A549 (cell line): ENCODE measurements around the gene FNIP2. TPM values are rescaled to one million over a fixed set of nuclear protein-coding genes. Genes with fewer than 3 reads are reported as not detected.

Experiments used
- ATAC-seq, 2 experiments: fragments of 200-7000 bp in 1 of 2; fragments of >200 bp in 1 of 2; cut with Nextera tagmentation in 1 of 2; cut with Tn5 transposase in 1 of 2; 3 replicates each; pipeline versions ENCODE4 v1.8.0 to v1.9.1; 2018 to 2020; ENCODE audit warnings: mild to moderate bottlenecking in 1 of 2, moderate library complexity in 1 of 2
- CTCF ChIA-PET: fragments of 300-600 bp; sonication (Branson Sonifier 250); formaldehyde crosslinking; extraction: SDS; loops from one replicate; lab custom pipeline; 2021; ENCODE audit warnings: antibody characterized with exemption, inconsistent platforms; lab: Yijun Ruan, JAX
- POLR2A ChIA-PET: fragments of 350-600 bp; formaldehyde crosslinking; extraction: SDS; loops from one replicate; lab custom pipeline; 2021; ENCODE audit warnings: antibody characterized with exemption, inconsistent platforms; lab: Yijun Ruan, JAX
- DNase-seq, 2 experiments: peaks; one replicate each; pipeline versions ENCODE4 v3.0.0 to v3.0.0-alpha.2; 2011 to 2016; ENCODE audit warnings: low read depth in 1 of 2, low spot score in 1 of 2
- FAIRE-seq: peaks from 2 replicates; lab custom pipeline; 2011; peaks lifted over from hg19 to GRCh38; lab: Jason Lieb, UNC
- H3K27ac ChIP-seq, 2 experiments: fragments of >200 bp; sonication (Bioruptor Twin); formaldehyde crosslinking; 3 replicates each; pipeline ENCODE4 v1.5.1; 2016 to 2017
- H3K4me1 ChIP-seq: fragments of >200 bp; sonication (Bioruptor Twin); formaldehyde crosslinking; 3 replicates; pipeline ENCODE4 v1.6.1; 2016
- H3K4me2 ChIP-seq: fragments of >200 bp; sonication (Bioruptor Twin); formaldehyde crosslinking; 3 replicates; pipeline ENCODE4 v1.6.1; 2016
- H3K4me3 ChIP-seq: fragments of >200 bp; sonication (Bioruptor Twin); formaldehyde crosslinking; 3 replicates; pipeline ENCODE4 v1.5.1; 2016
- H3K9me3 ChIP-seq: fragments of >200 bp; sonication (Bioruptor Twin); formaldehyde crosslinking; 3 replicates; pipeline ENCODE4 v1.6.1; 2016
- CEBPB ChIP-seq, 2 experiments: fragments of >200 bp in 1 of 2; sonication (Bioruptor Twin) in 1 of 2; formaldehyde crosslinking in 1 of 2; IDR thresholded peaks; 2 replicates each; pipeline ENCODE4 v1.6.1; 2012 to 2016
- CHD4 ChIP-seq: fragments of 200-600 bp; sonication (generic); IDR thresholded peaks from 2 replicates; pipeline ENCODE4 v1.6.1; 2016; ENCODE audit warnings: antibody characterized with exemption, mild to moderate bottlenecking, borderline replicate concordance
- EHMT2 ChIP-seq: fragments of 200-600 bp; sonication (generic); IDR thresholded peaks from 2 replicates; pipeline ENCODE4 v1.6.1; 2016; ENCODE audit warnings: antibody characterized with exemption, low read depth, mild to moderate bottlenecking, moderate library complexity
- EP300 ChIP-seq, 2 experiments: fragments of >200 bp; sonication (Bioruptor Twin); formaldehyde crosslinking; IDR thresholded peaks; 2 replicates in 1 of 2; 3 replicates in 1 of 2; pipeline ENCODE4 v1.6.1; 2016 to 2017
- ESRRA ChIP-seq: fragments of 150-350 bp; IDR thresholded peaks from 2 replicates; pipeline ENCODE4 v1.6.1; 2014; ENCODE audit warnings: mild to moderate bottlenecking, low read length, borderline replicate concordance
- FOSB ChIP-seq: fragments of 250-450 bp; sonication (Bioruptor Pico); IDR thresholded peaks from 2 replicates; pipeline ENCODE4 v1.5.0; 2020; ENCODE audit warnings: mild to moderate bottlenecking, moderate library complexity
- FOXS1 ChIP-seq: fragments of 250-450 bp; sonication (Bioruptor Pico); IDR thresholded peaks from 2 replicates; pipeline ENCODE4 v1.5.0; 2020; ENCODE audit warnings: mild to moderate bottlenecking, moderate library complexity
- HMGXB4 ChIP-seq: fragments of 250-450 bp; sonication (Bioruptor Pico); IDR thresholded peaks from 2 replicates; pipeline ENCODE4 v1.5.0; 2021; ENCODE audit warnings: mild to moderate bottlenecking, moderate library complexity, borderline replicate concordance
- JUN ChIP-seq, 2 experiments: fragments of >200 bp; sonication (Bioruptor Twin); formaldehyde crosslinking; IDR thresholded peaks; 2 replicates in 1 of 2; 3 replicates in 1 of 2; pipeline ENCODE4 v1.6.1; 2016 to 2017
- JUNB ChIP-seq: fragments of >200 bp; sonication (Bioruptor Twin); formaldehyde crosslinking; IDR thresholded peaks from 2 replicates; pipeline ENCODE4 v1.6.1; 2016
- KDM1A ChIP-seq: fragments of 200-600 bp; sonication (generic); IDR thresholded peaks from 2 replicates; pipeline ENCODE4 v1.6.1; 2016; ENCODE audit warnings: low read depth, mild to moderate bottlenecking
- KDM5A ChIP-seq: fragments of 200-600 bp; sonication (generic); IDR thresholded peaks from 2 replicates; pipeline ENCODE4 v1.6.1; 2016; ENCODE audit warnings: antibody characterized with exemption, mild to moderate bottlenecking
- MYC ChIP-seq: IDR thresholded peaks from 2 replicates; pipeline ENCODE4 v1.6.1; 2012; ENCODE audit warnings: mild to moderate bottlenecking, inconsistent platforms, low read length, improper control_type of control experiment, borderline replicate concordance
- RAD21 ChIP-seq, 2 experiments: fragments of >200 bp in 1 of 2; sonication (Bioruptor Twin) in 1 of 2; formaldehyde crosslinking in 1 of 2; IDR thresholded peaks in 1 of 2; conservative IDR thresholded peaks in 1 of 2; 2 replicates in 1 of 2; 3 replicates in 1 of 2; pipeline ENCODE4 v1.6.1; 2012 to 2018; ENCODE audit warnings: inconsistent platforms in 1 of 2
- RARB ChIP-seq: fragments of 250-450 bp; sonication (Bioruptor Pico); IDR thresholded peaks from 2 replicates; pipeline ENCODE4 v1.8.0; 2021; ENCODE audit warnings: mild to moderate bottlenecking, moderate library complexity
- RCOR1 ChIP-seq: fragments of 150-350 bp; IDR thresholded peaks from 2 replicates; pipeline ENCODE4 v1.6.1; 2014; ENCODE audit warnings: antibody characterized with exemption, low read length, low read depth
- SREBF2 ChIP-seq: fragments of 450-650 bp; IDR thresholded peaks from 2 replicates; pipeline ENCODE4 v1.6.1; 2014; ENCODE audit warnings: mild to moderate bottlenecking, moderate library complexity
- USF2 ChIP-seq: fragments of 450-650 bp; IDR thresholded peaks from 2 replicates; pipeline ENCODE4 v1.6.1; 2014; ENCODE audit warnings: antibody characterized with exemption
- ZFP36 ChIP-seq: fragments of 450-650 bp; IDR thresholded peaks from 2 replicates; pipeline ENCODE4 v1.6.1; 2014; ENCODE audit warnings: borderline replicate concordance; ENCODE audit not compliant: partially characterized antibody
- ZNF302 ChIP-seq: fragments of 250-450 bp; sonication (Bioruptor Pico); IDR thresholded peaks from 2 replicates; pipeline ENCODE4 v1.9.0; 2021; ENCODE audit warnings: inconsistent platforms, mild to moderate bottlenecking, moderate library complexity
- ZSCAN20 ChIP-seq: fragments of 250-450 bp; sonication (Bioruptor Pico); IDR thresholded peaks from 2 replicates; pipeline ENCODE4 v1.8.0; 2022; ENCODE audit warnings: mild to moderate bottlenecking, moderate library complexity
- WGBS: methylation state at CpG from one replicate; pipeline ENCODE4 v1.1.6; 2017; ENCODE audit errors: missing lambda C conversion rate; 5-methylcytosine and 5-hydroxymethylcytosine counted together
- polyA plus RNA-seq, 4 experiments: library from polyadenylated mRNA; depleted of rRNA in 3 of 4; stranded (reverse); fragments of >200 nt; fragmentation: RNase III in 1 of 4; extraction: RNeasy Plus Mini Kit Qiagen cat#74134 plus additional on column Dnase treatment in 1 of 4; gene quantifications; 2 replicates in 3 of 4; 3 replicates in 1 of 4; pipeline ENCODE4 v1.2.3, GENCODE V29; 2011 to 2017
- TF ChIP-seq, protein P1 (sequence below): fragments of >200 bp; sonication (Bioruptor Twin); formaldehyde crosslinking; IDR thresholded peaks from 3 replicates; pipeline ENCODE4 v1.6.1; 2016
- TF ChIP-seq, protein P2 (sequence below): IDR thresholded peaks from 2 replicates; pipeline ENCODE4 v1.6.1; 2012
- TF ChIP-seq, protein P3 (sequence below): fragments of 150-350 bp; IDR thresholded peaks from 2 replicates; pipeline ENCODE4 v1.6.1; 2014; ENCODE audit warnings: low read depth, mild to moderate bottlenecking, low read length

Gene FNIP2
- polyA plus RNA-seq, 2 of the 4 experiments (the other 2 are of a cell fraction), result 2.0 to 2.5 TPM

DNA sequence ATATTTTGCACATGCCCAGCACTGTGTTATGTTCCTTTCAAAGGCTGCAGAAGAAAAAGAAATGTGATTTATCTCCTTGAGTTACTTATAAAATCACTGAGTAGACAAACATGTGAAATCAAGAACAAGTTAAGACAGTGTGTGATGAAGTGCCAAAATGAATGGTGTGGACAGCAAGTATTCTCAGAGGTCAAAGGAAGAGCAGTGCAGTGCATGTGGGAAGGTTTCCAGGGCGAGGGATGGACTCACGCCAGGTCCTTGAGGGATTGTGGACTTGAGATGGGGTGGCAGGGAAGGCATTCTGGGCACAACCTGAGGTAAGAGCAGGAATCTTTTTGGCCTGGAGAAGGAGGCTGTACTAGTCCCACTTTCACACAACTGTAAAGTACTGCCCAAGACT, 115.5 kb downstream of the FNIP2 start:
- ChIA-PET CTCF (interaction anchor here (0.9 to 1.2 kb wide), 2 partner anchors 11 to 14 kb away, joined by 3 read pairs; no protein-coding TSS in a partner anchor), POLR2A (no interaction called here)
- no peak for ATAC-seq
- Histone ChIP-seq H3K27ac (no peak overlapping the region), H3K9me3 (no peaks in the 10 kb centered on the region), H3K4me1 (no peaks in the 10 kb centered on the region), H3K4me3 (no peak overlapping the region), H3K4me2 (no peak overlapping the region)
- 100% methylated on average over 2 of the region's 2 CpGs for WGBS
- DNase-seq, result no peak
- no peak for TF ChIP-seq USF2
- TF ChIP-seq KDM5A, result no peak
- TF ChIP-seq, protein P1, sequence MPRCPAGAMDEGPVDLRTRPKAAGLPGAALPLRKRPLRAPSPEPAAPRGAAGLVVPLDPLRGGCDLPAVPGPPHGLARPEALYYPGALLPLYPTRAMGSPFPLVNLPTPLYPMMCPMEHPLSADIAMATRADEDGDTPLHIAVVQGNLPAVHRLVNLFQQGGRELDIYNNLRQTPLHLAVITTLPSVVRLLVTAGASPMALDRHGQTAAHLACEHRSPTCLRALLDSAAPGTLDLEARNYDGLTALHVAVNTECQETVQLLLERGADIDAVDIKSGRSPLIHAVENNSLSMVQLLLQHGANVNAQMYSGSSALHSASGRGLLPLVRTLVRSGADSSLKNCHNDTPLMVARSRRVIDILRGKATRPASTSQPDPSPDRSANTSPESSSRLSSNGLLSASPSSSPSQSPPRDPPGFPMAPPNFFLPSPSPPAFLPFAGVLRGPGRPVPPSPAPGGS, result no peak
- no peak for TF ChIP-seq FOXS1 (CRISPR knock-in tag)
- TF ChIP-seq KDM1A, result no peak
- TF ChIP-seq, protein P2, sequence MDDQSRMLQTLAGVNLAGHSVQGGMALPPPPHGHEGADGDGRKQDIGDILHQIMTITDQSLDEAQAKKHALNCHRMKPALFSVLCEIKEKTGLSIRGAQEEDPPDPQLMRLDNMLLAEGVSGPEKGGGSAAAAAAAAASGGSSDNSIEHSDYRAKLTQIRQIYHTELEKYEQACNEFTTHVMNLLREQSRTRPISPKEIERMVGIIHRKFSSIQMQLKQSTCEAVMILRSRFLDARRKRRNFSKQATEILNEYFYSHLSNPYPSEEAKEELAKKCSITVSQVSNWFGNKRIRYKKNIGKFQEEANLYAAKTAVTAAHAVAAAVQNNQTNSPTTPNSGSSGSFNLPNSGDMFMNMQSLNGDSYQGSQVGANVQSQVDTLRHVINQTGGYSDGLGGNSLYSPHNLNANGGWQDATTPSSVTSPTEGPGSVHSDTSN, result no peak
- TF ChIP-seq CHD4, result no peak
- no peak for TF ChIP-seq SREBF2
- no peak for TF ChIP-seq RARB
- no peak for TF ChIP-seq CEBPB (IDR thresholded peaks at IDR 0.05)
- no peak for TF ChIP-seq FOSB (CRISPR knock-in tag)
- no peak for TF ChIP-seq MYC
- no peak for FAIRE-seq

GRCh38 chr4:158885564-158885963, 116.7 kb downstream of the FNIP2 start:
- H3K4me2 ChIP-seq, result no peak overlapping the region
- no peak overlapping the region for H3K27ac ChIP-seq
- TF ChIP-seq HMGXB4 (no peak), RCOR1 (no peak), EP300 (IDR thresholded peaks at IDR 0.05) (no peak), ZSCAN20 (CRISPR knock-in tag) (no peak), ZNF302 (CRISPR knock-in tag) (no peak), JUN (IDR thresholded peaks at IDR 0.05) (no peak), ESRRA (no peak), JUNB (no peak), RAD21 (conservative IDR thresholded peaks at IDR 0.05 in 1 of 2, IDR thresholded peaks at IDR 0.05 in 1 of 2) (no peak), EHMT2 (no peak), ZFP36 (no peak)
- TF ChIP-seq, protein P1, result no peak
- TF ChIP-seq, protein P3, sequence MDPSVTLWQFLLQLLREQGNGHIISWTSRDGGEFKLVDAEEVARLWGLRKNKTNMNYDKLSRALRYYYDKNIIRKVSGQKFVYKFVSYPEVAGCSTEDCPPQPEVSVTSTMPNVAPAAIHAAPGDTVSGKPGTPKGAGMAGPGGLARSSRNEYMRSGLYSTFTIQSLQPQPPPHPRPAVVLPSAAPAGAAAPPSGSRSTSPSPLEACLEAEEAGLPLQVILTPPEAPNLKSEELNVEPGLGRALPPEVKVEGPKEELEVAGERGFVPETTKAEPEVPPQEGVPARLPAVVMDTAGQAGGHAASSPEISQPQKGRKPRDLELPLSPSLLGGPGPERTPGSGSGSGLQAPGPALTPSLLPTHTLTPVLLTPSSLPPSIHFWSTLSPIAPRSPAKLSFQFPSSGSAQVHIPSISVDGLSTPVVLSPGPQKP, result no peak
- TF ChIP-seq, protein P2, result no peak
- no peak overlapping the region for H3K4me3 ChIP-seq
- no peak for DNase-seq
- WGBS, result 85% methylated on average over 5 of the region's 5 CpGs
- H3K9me3 ChIP-seq, result no peaks in the 10 kb centered on the region
- CTCF ChIA-PET, result interaction anchor here (0.9 to 1.2 kb wide), 4 partner anchors 9 to 28 kb away, joined by 3 read pairs; no protein-coding TSS in a partner anchor
- H3K4me1 ChIP-seq, result no peaks in the 10 kb centered on the region
- POLR2A ChIA-PET, result no interaction called here
- no peak for ATAC-seq
- FAIRE-seq, result no peak
